Lung (tissue), 12 donors: ENCODE data around the gene BTD. TPM values are rescaled to one million over a fixed set of nuclear protein-coding genes. Genes with fewer than 3 reads are reported as not detected.

Experiments used
- ATAC-seq: fragments of 200-7000 bp; cut with Tn5 transposase; one replicate; pipeline ENCODE4 v1.9.1; 2020; ENCODE audit warnings: moderate number of reproducible peaks; ENCODE audit not compliant: insufficient read depth, low FRiP score
- DNase-seq, 3 donors: peaks; one replicate each; pipeline ENCODE4 v3.0.0-alpha.2; 2013 to 2017
- H3K27ac ChIP-seq, 2 donors: one replicate each; pipeline ENCODE4 v1.5.1; 2013; ENCODE audit warnings: mild to moderate bottlenecking in 2 of 2, moderate library complexity in 2 of 2, control low read depth in 1 of 2, inconsistent platforms in 1 of 2, low read depth in 1 of 2, low read length in 1 of 2
- H3K27me3 ChIP-seq, 3 donors: one replicate each; pipeline ENCODE4 v1.5.1; 2013; ENCODE audit warnings: low read length in 2 of 3; ENCODE audit not compliant: control insufficient read depth in 3 of 3, insufficient read depth in 3 of 3
- H3K36me3 ChIP-seq, 4 donors: one replicate each; pipeline ENCODE4 v1.5.1; 2013; ENCODE audit warnings: low read length in 4 of 4, mild to moderate bottlenecking in 1 of 4, moderate library complexity in 1 of 4; ENCODE audit not compliant: control insufficient read depth in 4 of 4, insufficient read depth in 4 of 4
- H3K4me1 ChIP-seq, 5 donors: one replicate each; pipeline ENCODE4 v1.5.1; 2013; ENCODE audit warnings: low read length in 5 of 5, mild to moderate bottlenecking in 2 of 5, moderate library complexity in 1 of 5; ENCODE audit not compliant: control insufficient read depth in 5 of 5, insufficient read depth in 5 of 5
- H3K4me3 ChIP-seq: one replicate; pipeline ENCODE4 v1.5.1; 2013; ENCODE audit warnings: mild to moderate bottlenecking, control low read depth, moderate library complexity
- H3K9ac ChIP-seq, 2 donors: one replicate each; pipeline ENCODE4 v1.5.1; 2013; ENCODE audit warnings: low read length in 2 of 2, control low read depth in 1 of 2; ENCODE audit not compliant: insufficient read depth in 1 of 2
- H3K9me3 ChIP-seq, 4 donors: one replicate each; pipeline ENCODE4 v1.5.1; 2013; ENCODE audit warnings: low read length in 3 of 4, mild to moderate bottlenecking in 1 of 4, moderate library complexity in 1 of 4; ENCODE audit not compliant: control insufficient read depth in 4 of 4, insufficient read depth in 3 of 4
- WGBS, 2 donors: extraction: QIAGEN DNeasy Blood & Tissue Kit; methylation state at CpG; one replicate each; pipeline ENCODE4 v1.1.7; 2013; 5-methylcytosine and 5-hydroxymethylcytosine counted together
- polyA plus RNA-seq, 2 donors: library from polyadenylated mRNA; stranded (reverse); fragments of 200-250 nt; gene quantifications; one replicate each; pipeline ENCODE4 v1.2.1, GENCODE V29; 2013
- total RNA-seq, 2 donors: library from RNA; depleted of rRNA in 1 of 2; stranded (reverse); fragments of >200 nt in 1 of 2; gene quantifications; one replicate each; pipeline ENCODE4 v1.2.1, GENCODE V29; 2014 to 2021
- TF ChIP-seq, protein P1 (sequence below): IDR thresholded peaks from 2 replicates; pipeline ENCODE4 v1.5.1; 2012; ENCODE audit warnings: mild to moderate bottlenecking; ENCODE audit errors: control extremely low read depth, extremely low read depth
- donor health status: control.
- donor health status: control.
- donor health status: Bipolar disorder and iron deficiency.
- donor health status: healthy.
- donor health status: DM: yes; HTN: yes; CAD: no.

Gene BTD
- total and polyA plus RNA-seq, 4 donors = 14.9 to 35.5 (median 18.7) TPM

DNA sequence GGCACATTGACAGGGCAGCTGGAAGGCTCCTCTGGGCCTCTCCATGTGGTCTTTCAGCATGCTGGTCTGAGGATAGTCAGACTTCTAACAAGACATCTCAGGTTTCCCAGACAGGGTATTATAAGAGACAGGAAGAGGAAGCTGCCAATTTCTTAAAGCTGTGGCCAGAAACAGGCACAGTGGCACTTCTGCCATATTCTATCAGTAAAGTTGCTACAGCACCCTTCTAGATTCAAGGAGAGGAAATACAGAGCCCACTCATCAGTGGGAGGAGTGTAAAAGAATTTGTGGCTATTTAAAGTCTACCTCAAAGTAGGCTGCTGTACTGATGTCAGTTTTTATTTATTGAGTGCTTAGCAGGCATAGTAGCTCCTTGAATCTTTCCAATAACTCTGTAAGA is 55.5 kb downstream of the BTD start:
- ATAC-seq (no peak), DNase-seq (no peak)

DNA sequence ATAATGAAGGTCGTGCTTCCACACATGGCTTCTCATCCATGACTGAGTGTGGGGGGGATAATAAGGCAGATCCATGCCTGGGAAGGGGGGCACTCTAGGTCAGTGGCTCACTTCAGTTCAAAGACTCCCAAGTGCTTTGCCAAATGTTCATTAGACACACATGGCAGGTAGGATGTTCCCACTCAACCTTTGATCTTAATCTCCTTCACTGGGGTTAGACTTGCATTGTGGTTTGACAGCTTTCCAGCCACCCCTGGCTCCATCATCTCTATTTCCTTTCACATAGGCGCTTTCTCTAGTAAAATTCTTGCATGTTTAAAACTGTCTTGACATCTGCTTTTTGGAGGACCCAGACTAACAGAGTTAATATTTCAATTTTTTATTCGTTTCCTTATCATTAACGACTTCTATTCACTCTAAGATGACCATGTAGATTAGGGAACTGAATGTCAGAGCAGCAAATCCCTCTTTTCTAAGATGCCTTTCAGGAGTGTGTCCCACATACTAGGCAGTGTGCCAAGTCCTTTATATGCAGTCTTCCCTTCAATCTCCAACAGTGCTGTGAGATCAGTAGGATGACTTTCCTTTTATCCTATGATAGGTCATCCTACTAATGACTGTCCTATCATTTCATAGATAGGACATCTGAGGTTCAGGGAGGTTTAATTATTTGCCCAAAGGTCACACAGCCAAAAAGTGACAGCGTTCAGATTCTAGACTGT is 57.9 kb downstream of the BTD start:
- H3K27me3 ChIP-seq = no peaks in the 10 kb centered on the region
- H3K4me1 ChIP-seq = no peaks in the 10 kb centered on the region
- 79 to 82% methylated on average over 5 of the region's 5 CpGs for WGBS, 2 donors
- no peak for ATAC-seq
- TF ChIP-seq, protein P1, sequence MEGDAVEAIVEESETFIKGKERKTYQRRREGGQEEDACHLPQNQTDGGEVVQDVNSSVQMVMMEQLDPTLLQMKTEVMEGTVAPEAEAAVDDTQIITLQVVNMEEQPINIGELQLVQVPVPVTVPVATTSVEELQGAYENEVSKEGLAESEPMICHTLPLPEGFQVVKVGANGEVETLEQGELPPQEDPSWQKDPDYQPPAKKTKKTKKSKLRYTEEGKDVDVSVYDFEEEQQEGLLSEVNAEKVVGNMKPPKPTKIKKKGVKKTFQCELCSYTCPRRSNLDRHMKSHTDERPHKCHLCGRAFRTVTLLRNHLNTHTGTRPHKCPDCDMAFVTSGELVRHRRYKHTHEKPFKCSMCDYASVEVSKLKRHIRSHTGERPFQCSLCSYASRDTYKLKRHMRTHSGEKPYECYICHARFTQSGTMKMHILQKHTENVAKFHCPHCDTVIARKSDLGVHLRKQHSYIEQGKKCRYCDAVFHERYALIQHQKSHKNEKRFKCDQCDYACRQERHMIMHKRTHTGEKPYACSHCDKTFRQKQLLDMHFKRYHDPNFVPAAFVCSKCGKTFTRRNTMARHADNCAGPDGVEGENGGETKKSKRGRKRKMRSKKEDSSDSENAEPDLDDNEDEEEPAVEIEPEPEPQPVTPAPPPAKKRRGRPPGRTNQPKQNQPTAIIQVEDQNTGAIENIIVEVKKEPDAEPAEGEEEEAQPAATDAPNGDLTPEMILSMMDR = no peak
- H3K9ac ChIP-seq = no peak overlapping the region
- DNase-seq = no peak
- no peaks in the 10 kb centered on the region for H3K36me3 ChIP-seq
- H3K27ac ChIP-seq = no peak overlapping the region
- H3K4me3 ChIP-seq = no peak overlapping the region
- peaks cover 0 to 14% (median 9%) of the 10 kb centered on the region in 4 donors for H3K9me3 ChIP-seq

More for the DNA sequence above, 55.5 kb downstream of the BTD start:
- Histone ChIP-seq H3K9me3 (peaks cover 0 to 14% (median 10%) of the 10 kb centered on the region in 4 donors), H3K4me1 (no peaks in the 10 kb centered on the region), H3K36me3 (no peaks in the 10 kb centered on the region), H3K27me3 (no peaks in the 10 kb centered on the region), H3K4me3 (no peak overlapping the region), H3K27ac (no peak overlapping the region), H3K9ac (no peak overlapping the region)
- TF ChIP-seq, protein P1 = no peak

DNA sequence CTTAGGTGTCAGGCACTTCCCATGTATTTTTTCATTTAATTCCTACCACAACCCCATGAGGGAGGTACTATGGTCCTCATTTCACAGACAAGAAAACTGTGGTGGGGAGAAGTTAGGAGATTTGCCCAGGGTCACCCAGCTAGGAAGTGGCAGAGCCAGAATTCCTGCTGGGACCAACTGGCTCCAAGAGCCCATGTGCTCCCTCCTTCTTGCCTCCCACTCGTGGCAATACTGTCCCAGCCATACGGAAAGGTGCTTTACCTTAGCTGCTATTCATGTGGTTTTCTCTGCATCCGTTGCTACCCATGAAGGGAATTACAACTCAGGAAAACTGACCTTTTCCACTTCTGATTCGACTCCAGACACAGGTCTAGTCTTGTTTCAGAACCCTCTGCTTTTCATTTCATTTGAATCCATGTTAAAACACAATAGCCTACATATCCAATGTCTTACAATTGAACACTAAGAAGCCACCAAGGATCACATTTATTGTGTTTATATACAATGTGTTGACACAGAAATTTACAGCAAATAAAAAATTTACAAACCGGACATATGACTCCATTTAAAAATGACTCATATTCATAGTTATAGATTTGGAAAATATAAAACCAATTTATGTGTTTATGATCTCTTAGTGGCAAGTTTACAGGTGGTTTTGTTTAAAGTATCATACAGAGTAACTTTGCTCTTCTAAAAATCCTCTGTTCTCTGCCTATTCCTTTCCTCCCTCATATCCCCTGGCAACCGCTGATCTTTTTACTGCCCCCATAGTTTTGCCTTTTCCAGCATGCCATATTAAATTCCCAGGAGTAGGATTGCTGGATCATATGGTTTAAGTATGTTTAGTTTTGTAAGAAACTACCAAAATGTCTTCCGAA is 58.8 kb downstream of the BTD start:
- Histone ChIP-seq H3K9me3 (peaks cover 0 to 14% (median 9%) of the 10 kb centered on the region in 4 donors), H3K4me3 (no peak overlapping the region), H3K36me3 (no peaks in the 10 kb centered on the region)

More for the DNA sequence above, 58.8 kb downstream of the BTD start:
- no peak overlapping the region for H3K27ac ChIP-seq
- no peak overlapping the region for H3K9ac ChIP-seq
- 86 to 92% methylated on average over 7 of the region's 7 CpGs for WGBS, 2 donors
- H3K4me1 ChIP-seq = no peaks in the 10 kb centered on the region
- ATAC-seq = no peak
- TF ChIP-seq, protein P1 = no peak
- no peak for DNase-seq
- H3K27me3 ChIP-seq = no peaks in the 10 kb centered on the region
